ENCODE data around the gene MRPL53. TPM values are rescaled to one million over a fixed set of nuclear protein-coding genes. Genes with fewer than 3 reads are reported as not detected.

The MRPL53 gene
- total and polyA plus RNA-seq, 2 of the 13 experiments (the other 11 are each of a cell fraction or from before 2014, with no cell fraction given), result 34.3 to 51.9 TPM

DNA sequence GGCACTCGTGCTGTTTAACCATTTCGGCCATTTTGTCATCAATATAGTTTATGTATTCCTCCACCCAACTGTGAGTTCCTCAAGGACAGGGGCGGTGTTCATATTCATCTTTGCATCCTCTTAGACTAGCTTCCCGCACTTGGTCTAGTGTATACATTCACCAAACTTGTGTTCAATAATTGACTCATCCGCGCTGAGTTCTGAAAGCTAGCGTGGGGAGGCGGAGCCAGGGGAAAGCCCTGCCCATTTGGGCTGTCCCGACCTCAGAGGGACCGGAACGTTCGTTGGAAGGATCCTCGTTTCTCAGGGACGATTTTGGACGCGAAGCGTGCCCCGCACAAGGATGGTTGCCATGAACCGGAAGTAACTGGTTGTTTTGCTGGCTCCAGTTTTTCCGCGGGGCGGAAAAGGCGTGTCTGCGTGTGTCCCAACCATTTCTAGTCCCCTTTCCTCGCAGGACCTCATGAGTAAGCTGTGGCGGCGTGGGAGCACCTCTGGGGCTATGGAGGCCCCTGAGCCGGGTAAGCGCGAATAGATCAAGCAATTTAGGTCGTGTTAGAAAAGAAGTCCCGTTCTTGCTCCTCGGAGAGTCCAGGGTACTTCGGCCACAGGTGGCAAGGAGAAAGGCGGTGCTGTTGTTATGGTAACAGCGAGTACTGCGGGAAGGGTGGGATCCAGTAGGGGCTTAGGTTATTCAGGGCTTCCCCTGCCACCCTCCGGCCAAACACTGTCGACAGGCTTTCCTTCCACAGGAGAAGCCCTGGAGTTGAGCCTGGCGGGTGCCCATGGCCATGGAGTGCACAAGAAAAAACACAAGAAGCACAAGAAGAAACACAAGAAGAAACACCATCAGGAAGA lies 17.6 kb downstream of the MRPL53 start, which contains the start of gene INO80B (continued):
- TF ChIP-seq ZHX1 (CRISPR knock-in tag; IDR thresholded peaks at IDR 0.05; ENCODE audit: low read depth) (peak; percentile 74; the same call in 1 of the 2 replicates), ZNF562 (CRISPR knock-in tag; IDR thresholded peaks at IDR 0.05; ENCODE audit: borderline replicate concordance) (no peak), KMT2B (CRISPR knock-in tag; IDR thresholded peaks at IDR 0.05) (peak; percentile 91), ZNF343 (CRISPR knock-in tag; IDR thresholded peaks at IDR 0.05) (peak; percentile 75; the same call in 1 of the 2 replicates), ZNF713 (CRISPR knock-in tag; IDR thresholded peaks at IDR 0.05) (0 out of 2 replicates have a peak, but pooled peaks have one; percentile 75), SMYD3 (CRISPR knock-in tag; IDR thresholded peaks at IDR 0.05) (peak; percentile 61; the same call in 1 of the 2 replicates), ATF5 (CRISPR knock-in tag; IDR thresholded peaks at IDR 0.05; ENCODE audit: low read depth) (0 out of 2 replicates have a peak, but pooled peaks have one; percentile 25), EP300 (IDR thresholded peaks at IDR 0.05; ENCODE audit: low read depth in 2 of 2, low read length in 2 of 2) (peak in 1 of 2 experiments; percentile 67; a peak in 2 of 4 replicates), EP300 (CRISPR knock-in tag; IDR thresholded peaks at IDR 0.05; ENCODE audit: borderline replicate concordance) (peak; percentile 63; the same call in 1 of the 2 replicates), ZSCAN20 (CRISPR knock-in tag; IDR thresholded peaks at IDR 0.05; ENCODE audit: borderline replicate concordance) (no peak), MEF2D (CRISPR knock-in tag; IDR thresholded peaks at IDR 0.05) (peak; percentile 92; the same call in 1 of the 2 replicates), FOXK2 (IDR thresholded peaks at IDR 0.05) (peak; percentile 91), ZFP41 (CRISPR knock-in tag; IDR thresholded peaks at IDR 0.05; ENCODE audit: borderline replicate concordance) (no peak; the same call in none of the 2 replicates), ZFP90 (CRISPR knock-in tag; IDR thresholded peaks at IDR 0.05; ENCODE audit: borderline replicate concordance) (peak; percentile 90; the same call in 1 of the 2 replicates), RXRB (CRISPR knock-in tag; IDR thresholded peaks at IDR 0.05; ENCODE audit: borderline replicate concordance) (peak; percentile 92), SMAD9 (CRISPR knock-in tag; IDR thresholded peaks at IDR 0.05) (peak; percentile 36; the same call in 1 of the 2 replicates), MED8 (CRISPR knock-in tag; IDR thresholded peaks at IDR 0.05; ENCODE audit: insufficient replicate concordance) (peak; percentile 57), ZBTB33 (CRISPR knock-in tag; IDR thresholded peaks at IDR 0.05) (peak; percentile 82)
- TF ChIP-seq, protein P1, sequence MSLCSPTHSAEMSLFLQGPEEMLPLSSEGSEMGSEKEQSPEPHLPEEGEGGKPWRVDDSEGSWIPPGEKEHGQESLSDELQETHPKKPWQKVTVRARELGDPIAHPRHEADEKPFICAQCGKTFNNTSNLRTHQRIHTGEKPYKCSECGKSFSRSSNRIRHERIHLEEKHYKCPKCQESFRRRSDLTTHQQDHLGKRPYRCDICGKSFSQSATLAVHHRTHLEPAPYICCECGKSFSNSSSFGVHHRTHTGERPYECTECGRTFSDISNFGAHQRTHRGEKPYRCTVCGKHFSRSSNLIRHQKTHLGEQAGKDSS (CRISPR knock-in tag; IDR thresholded peaks at IDR 0.05; ENCODE audit: borderline replicate concordance, low read depth), result peak; percentile 93

Data from HepG2 (cell line).